WTC11 (cell line): ENCODE results near the gene SEZ6.

Experiments used
- NFYB ChIP-seq: sonication (generic); formaldehyde crosslinking; conservative IDR thresholded peaks from 2 replicates; pipeline ENCODE4 v1.8.0; 2022; ENCODE audit warnings: low read depth, missing genetic modification reagents
- USF2 ChIP-seq: sonication (generic); formaldehyde crosslinking; IDR thresholded peaks from 2 replicates; pipeline ENCODE4 v1.8.1; 2023; ENCODE audit warnings: mild to moderate bottlenecking, missing genetic modification reagents, moderate library complexity
- TF ChIP-seq, protein P1 (sequence below): fragments of 200-600 bp; IDR thresholded peaks from 2 replicates; pipeline ENCODE4 v1.8.0; 2022; ENCODE audit warnings: antibody characterized with exemption
- TF ChIP-seq, protein P2 (sequence below): sonication (generic); formaldehyde crosslinking; IDR thresholded peaks from 2 replicates; pipeline ENCODE4 v1.8.0; 2022; ENCODE audit warnings: mild to moderate bottlenecking, missing genetic modification reagents

GRCh38 chr17:28963055-28963611, 42.7 kb downstream of the SEZ6 start:
- TF ChIP-seq, protein P1, sequence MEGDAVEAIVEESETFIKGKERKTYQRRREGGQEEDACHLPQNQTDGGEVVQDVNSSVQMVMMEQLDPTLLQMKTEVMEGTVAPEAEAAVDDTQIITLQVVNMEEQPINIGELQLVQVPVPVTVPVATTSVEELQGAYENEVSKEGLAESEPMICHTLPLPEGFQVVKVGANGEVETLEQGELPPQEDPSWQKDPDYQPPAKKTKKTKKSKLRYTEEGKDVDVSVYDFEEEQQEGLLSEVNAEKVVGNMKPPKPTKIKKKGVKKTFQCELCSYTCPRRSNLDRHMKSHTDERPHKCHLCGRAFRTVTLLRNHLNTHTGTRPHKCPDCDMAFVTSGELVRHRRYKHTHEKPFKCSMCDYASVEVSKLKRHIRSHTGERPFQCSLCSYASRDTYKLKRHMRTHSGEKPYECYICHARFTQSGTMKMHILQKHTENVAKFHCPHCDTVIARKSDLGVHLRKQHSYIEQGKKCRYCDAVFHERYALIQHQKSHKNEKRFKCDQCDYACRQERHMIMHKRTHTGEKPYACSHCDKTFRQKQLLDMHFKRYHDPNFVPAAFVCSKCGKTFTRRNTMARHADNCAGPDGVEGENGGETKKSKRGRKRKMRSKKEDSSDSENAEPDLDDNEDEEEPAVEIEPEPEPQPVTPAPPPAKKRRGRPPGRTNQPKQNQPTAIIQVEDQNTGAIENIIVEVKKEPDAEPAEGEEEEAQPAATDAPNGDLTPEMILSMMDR: no peak
- no peak for TF ChIP-seq NFYB (CRISPR knock-in tag)
- TF ChIP-seq USF2 (CRISPR knock-in tag): no peak
- TF ChIP-seq, protein P2, sequence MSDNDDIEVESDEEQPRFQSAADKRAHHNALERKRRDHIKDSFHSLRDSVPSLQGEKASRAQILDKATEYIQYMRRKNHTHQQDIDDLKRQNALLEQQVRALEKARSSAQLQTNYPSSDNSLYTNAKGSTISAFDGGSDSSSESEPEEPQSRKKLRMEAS (CRISPR knock-in tag): no peak
